Measurements from ENCODE around the gene ABHD14A. TPM values are rescaled to one million over a fixed set of nuclear protein-coding genes. Genes with fewer than 3 reads are reported as not detected.

The ABHD14A gene
- total RNA-seq, 1 experiment from 2014 or later = 29.1 TPM

GRCh38 chr3:52018319-52019000 is 43.6 kb downstream of the ABHD14A start:
- no peak for DNase-seq (ENCODE audit: low read depth)

- no peak for DNase-seq (ENCODE audit: low read depth)
Measured at GRCh38 chr3:52019352-52020080, 44.7 kb downstream of the ABHD14A start.

GRCh38 chr3:52020796-52021195 is 45.9 kb downstream of the ABHD14A start:
- DNase-seq (ENCODE audit: low read depth) = no peak

- peak; percentile 25 for DNase-seq (ENCODE audit: low read depth)
Measured at GRCh38 chr3:52021489-52022268, 46.8 kb downstream of the ABHD14A start.

- peak; percentile 45 for DNase-seq (ENCODE audit: low read depth)
Measured at GRCh38 chr3:52022323-52023100, 47.6 kb downstream of the ABHD14A start.

- no peak for DNase-seq (ENCODE audit: low read depth)
Measured at GRCh38 chr3:52023101-52023770, 48.4 kb downstream of the ABHD14A start.

- DNase-seq (ENCODE audit: low read depth) = no peak
Measured at GRCh38 chr3:52023860-52024764, 49.2 kb downstream of the ABHD14A start.

GRCh38 chr3:52024765-52025452 is 50.0 kb downstream of the ABHD14A start:
- DNase-seq (ENCODE audit: low read depth) = no peak

- DNase-seq (ENCODE audit: low read depth) = peak; percentile 24
Measured at GRCh38 chr3:52025453-52025852, 50.6 kb downstream of the ABHD14A start.

GRCh38 chr3:52026041-52026440 is 51.2 kb downstream of the ABHD14A start:
- no peak for DNase-seq (ENCODE audit: low read depth)

GRCh38 chr3:52028572-52028971 is 53.7 kb downstream of the ABHD14A start:
- peak; percentile 29 for DNase-seq (ENCODE audit: low read depth)

- DNase-seq (ENCODE audit: low read depth) = peak; percentile 35
Measured at GRCh38 chr3:52029053-52029452, 54.2 kb downstream of the ABHD14A start.

GRCh38 chr3:52029535-52029934 is 54.7 kb downstream of the ABHD14A start:
- no peak for DNase-seq (ENCODE audit: low read depth)

Other genes starting within 250 kb of the ABHD14A start
- not detected in 2 replicates for gene IQCF6, start 195.8 kb upstream of the ABHD14A start, total RNA-seq (2014; rRNA removed; shearing (Covaris generic))
- not detected in 2 replicates for gene IQCF2, start 113.4 kb upstream of the ABHD14A start, total RNA-seq (2014; rRNA removed; shearing (Covaris generic))
- gene IQCF5, start 99.5 kb upstream of the ABHD14A start, total RNA-seq (2014; rRNA removed; shearing (Covaris generic)) = not detected in 2 replicates
- gene IQCF1, start 71.7 kb upstream of the ABHD14A start, total RNA-seq (2014; rRNA removed; shearing (Covaris generic)) = not detected in 2 replicates
- 29.0 and 37.6 TPM in 2 replicates for gene RRP9, start 33.2 kb upstream of the ABHD14A start, total RNA-seq (2014; rRNA removed; shearing (Covaris generic))
- 31.4 and 34.0 TPM in 2 replicates for gene PARP3, start 32.7 kb upstream of the ABHD14A start, total RNA-seq (2014; rRNA removed; shearing (Covaris generic))
- gene GPR62, start 19.7 kb upstream of the ABHD14A start, total RNA-seq (2014; rRNA removed; shearing (Covaris generic)) = not detected in 2 replicates
- 65.7 and 72.5 TPM in 2 replicates for gene PCBP4, start 7.6 kb upstream of the ABHD14A start, total RNA-seq (2014; rRNA removed; shearing (Covaris generic))
- gene ABHD14B, start 1.0 kb upstream of the ABHD14A start, total RNA-seq (2014; rRNA removed; shearing (Covaris generic)) = 36.8 and 37.5 TPM in 2 replicates
- 50.0 and 55.1 TPM in 2 replicates for gene ACY1, start 8.5 kb downstream of the ABHD14A start, total RNA-seq (2014; rRNA removed; shearing (Covaris generic))
- 1,313 and 1,434 TPM in 2 replicates for gene RPL29, start 20.8 kb downstream of the ABHD14A start, total RNA-seq (2014; rRNA removed; shearing (Covaris generic))
- gene DUSP7, start 81.5 kb downstream of the ABHD14A start, total RNA-seq (2014; rRNA removed; shearing (Covaris generic)) = 16.9 and 18.5 TPM in 2 replicates
- 20.4 and 21.4 TPM in 2 replicates for gene POC1A, start 179.4 kb downstream of the ABHD14A start, total RNA-seq (2014; rRNA removed; shearing (Covaris generic))
- 32.0 and 37.6 TPM in 2 replicates for gene ALAS1, start 223.1 kb downstream of the ABHD14A start, total RNA-seq (2014; rRNA removed; shearing (Covaris generic))